Lower leg skin (tissue), 3 donors: Measurements from ENCODE around the gene TRIM7.

Source experiments
- POLR2A ChIP-seq, 2 donors: fragments of 450-650 bp; IDR thresholded peaks; one replicate each; pipeline ENCODE4 v1.6.1; 2016 to 2017; ENCODE audit warnings: antibody characterized with exemption in 2 of 2, mild to moderate bottlenecking in 1 of 2, moderate library complexity in 1 of 2
- TF ChIP-seq, protein P1 (sequence below), 3 donors: fragments of 450-650 bp; IDR thresholded peaks; one replicate each; pipeline ENCODE4 v1.5.1; 2016; ENCODE audit warnings: antibody characterized with exemption in 3 of 3, mild to moderate bottlenecking in 3 of 3, moderate library complexity in 2 of 3

DNA sequence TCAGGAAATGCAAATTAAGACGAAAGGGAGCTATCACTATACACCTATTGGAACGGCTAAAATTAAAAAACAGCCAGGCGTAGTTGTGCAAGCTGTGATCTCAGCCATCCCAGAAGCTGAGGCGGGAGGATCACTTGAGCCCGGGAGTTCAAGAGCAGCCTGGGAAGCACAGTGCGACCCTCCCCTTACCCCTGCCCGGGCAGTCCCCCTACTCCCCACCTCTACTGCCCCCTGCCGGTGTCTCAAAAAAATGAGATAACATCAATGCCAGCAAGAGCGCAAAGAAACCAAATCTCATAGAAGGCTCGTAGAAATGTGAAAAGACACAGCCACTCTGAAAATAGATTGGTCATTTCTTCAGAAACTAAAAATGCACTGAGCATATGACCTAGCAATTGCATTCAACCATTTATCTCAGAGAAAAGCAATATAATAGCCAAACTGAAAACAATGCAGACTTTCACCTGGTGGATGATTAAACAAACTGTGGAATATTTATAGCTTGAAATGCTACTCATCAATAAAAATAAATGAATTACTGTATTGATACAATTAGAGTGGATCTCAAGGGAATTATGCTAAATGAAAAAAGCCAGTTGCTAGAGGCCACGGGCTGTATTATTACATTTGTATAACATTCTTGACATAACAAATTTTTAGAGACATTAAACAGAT, 37.0 kb downstream of the TRIM7 start:
- TF ChIP-seq, protein P1, sequence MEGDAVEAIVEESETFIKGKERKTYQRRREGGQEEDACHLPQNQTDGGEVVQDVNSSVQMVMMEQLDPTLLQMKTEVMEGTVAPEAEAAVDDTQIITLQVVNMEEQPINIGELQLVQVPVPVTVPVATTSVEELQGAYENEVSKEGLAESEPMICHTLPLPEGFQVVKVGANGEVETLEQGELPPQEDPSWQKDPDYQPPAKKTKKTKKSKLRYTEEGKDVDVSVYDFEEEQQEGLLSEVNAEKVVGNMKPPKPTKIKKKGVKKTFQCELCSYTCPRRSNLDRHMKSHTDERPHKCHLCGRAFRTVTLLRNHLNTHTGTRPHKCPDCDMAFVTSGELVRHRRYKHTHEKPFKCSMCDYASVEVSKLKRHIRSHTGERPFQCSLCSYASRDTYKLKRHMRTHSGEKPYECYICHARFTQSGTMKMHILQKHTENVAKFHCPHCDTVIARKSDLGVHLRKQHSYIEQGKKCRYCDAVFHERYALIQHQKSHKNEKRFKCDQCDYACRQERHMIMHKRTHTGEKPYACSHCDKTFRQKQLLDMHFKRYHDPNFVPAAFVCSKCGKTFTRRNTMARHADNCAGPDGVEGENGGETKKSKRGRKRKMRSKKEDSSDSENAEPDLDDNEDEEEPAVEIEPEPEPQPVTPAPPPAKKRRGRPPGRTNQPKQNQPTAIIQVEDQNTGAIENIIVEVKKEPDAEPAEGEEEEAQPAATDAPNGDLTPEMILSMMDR (IDR thresholded peaks at IDR 0.05) = no peak
- no peak for TF ChIP-seq POLR2A (IDR thresholded peaks at IDR 0.05)
